Stomach (tissue), 9 donors: Measurements from ENCODE around the gene CLCN2. TPM values are rescaled to one million over a fixed set of nuclear protein-coding genes. Genes with fewer than 3 reads are reported as not detected.

Experiments
- DNase-seq, 2 donors: peaks; one replicate each; pipeline versions ENCODE4 v3.0.0 to v3.0.0-alpha.2; 2013 to 2019
- H3K27ac ChIP-seq, 5 donors: fragments of 200-600 bp in 4 of 5; sonication (generic) in 4 of 5; one replicate each; pipeline ENCODE4 v1.5.1; 2013 to 2019; ENCODE audit warnings: mild to moderate bottlenecking in 1 of 5, moderate library complexity in 1 of 5
- H3K27me3 ChIP-seq, 3 donors: fragments of 200-600 bp; sonication (generic); one replicate each; pipeline ENCODE4 v1.5.1; 2017 to 2019; ENCODE audit warnings: mixed run types in 1 of 3
- H3K36me3 ChIP-seq, 4 donors: fragments of 200-600 bp; sonication (generic); 1 replicate in 3 of 4; 2 replicates in 1 of 4; pipeline ENCODE4 v1.5.1; 2016 to 2019
- H3K4me1 ChIP-seq, 4 donors: fragments of 200-600 bp; sonication (generic); one replicate each; pipeline ENCODE4 v1.5.1; 2016 to 2019
- H3K4me3 ChIP-seq, 4 donors: fragments of 200-600 bp; sonication (generic) in 3 of 4; one replicate each; pipeline ENCODE4 v1.5.1; 2016 to 2019; ENCODE audit warnings: mild to moderate bottlenecking in 1 of 4
- H3K9me3 ChIP-seq, 4 donors: fragments of 200-600 bp; sonication (generic); one replicate each; pipeline ENCODE4 v1.5.1; 2016 to 2019
- EP300 ChIP-seq: sonication (generic); formaldehyde crosslinking; IDR thresholded peaks from one replicate; pipeline ENCODE4 v1.6.1; 2017; ENCODE audit warnings: antibody characterized with exemption
- POLR2A ChIP-seq, 4 donors: fragments of 450-650 bp; IDR thresholded peaks; one replicate each; pipeline ENCODE4 v1.6.1; 2016; ENCODE audit warnings: antibody characterized with exemption in 4 of 4, control low read depth in 2 of 4, mild to moderate bottlenecking in 1 of 4, moderate library complexity in 1 of 4
- POLR2AphosphoS5 ChIP-seq, 3 donors: sonication (generic); formaldehyde crosslinking; IDR thresholded peaks; one replicate each; pipeline ENCODE4 v1.6.1; 2016; ENCODE audit warnings: antibody characterized with exemption in 3 of 3
- WGBS, 5 donors: extraction: QIAGEN DNeasy Blood & Tissue Kit in 3 of 5; methylation state at CpG; one replicate each; pipeline versions ENCODE4 v1.1.5 to v1.1.7; 2013 to 2018; 5-methylcytosine and 5-hydroxymethylcytosine counted together
- intact Hi-C: fragments of 100-400 bp; cut with DNase I; formaldehyde crosslinking; loops from one replicate; pipeline ENCODE4 v1.15.1; 2023; ENCODE audit warnings: low total_unique reads
- polyA plus RNA-seq, 3 donors: library from polyadenylated mRNA; stranded (reverse); fragments of 200-250 nt; gene quantifications; one replicate each; pipeline ENCODE4 v1.2.3, GENCODE V29; 2013
- total RNA-seq, 5 donors: library from RNA; depleted of rRNA; stranded (reverse); fragments of >200 nt; gene quantifications; one replicate each; pipeline versions ENCODE4 v1.1.0 to v1.2.3, GENCODE V29; 2014 to 2016
- TF ChIP-seq, protein P1 (sequence below), 7 experiments: fragments of 450-650 bp in 4 of 7; fragments of 200-600 bp in 3 of 7; sonication (generic) in 3 of 7; IDR thresholded peaks; one replicate each; pipeline ENCODE4 v1.5.1; 2016 to 2019; ENCODE audit warnings: antibody characterized with exemption in 7 of 7, control low read depth in 2 of 7, mild to moderate bottlenecking in 1 of 7
- donor health status: healthy with polysubstance abuse.
- donor health status: Bipolar disorder and iron deficiency.
- donor health status: healthy.

The CLCN2 gene
- total and polyA plus RNA-seq, 8 donors, result 2.1 to 34.5 (median 5.1) TPM

DNA sequence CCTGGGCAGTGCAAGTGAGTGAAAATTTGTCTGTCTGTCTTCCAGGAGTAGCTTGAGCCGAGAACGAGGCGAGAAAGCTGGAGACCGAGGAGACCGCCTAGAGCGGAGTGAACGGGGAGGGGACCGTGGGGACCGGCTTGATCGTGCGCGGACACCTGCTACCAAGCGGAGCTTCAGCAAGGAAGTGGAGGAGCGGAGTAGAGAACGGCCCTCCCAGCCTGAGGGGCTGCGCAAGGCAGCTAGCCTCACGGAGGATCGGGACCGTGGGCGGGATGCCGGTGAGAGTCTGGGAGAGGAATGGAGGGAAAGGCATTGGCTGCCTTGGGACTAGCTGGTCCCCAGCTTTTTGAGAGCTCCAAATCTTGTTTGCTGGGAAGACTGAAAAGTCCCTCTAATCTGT is 34.2 kb downstream of the CLCN2 start:
- H3K27ac ChIP-seq, result no peak overlapping the region
- 92 to 96% (median 94%) methylated on average over 21 of the region's 21 CpGs for WGBS, 5 donors
- H3K27me3 ChIP-seq, result no peaks in the 10 kb centered on the region

GRCh38 chr3:184325715-184326369 is 35.6 kb downstream of the CLCN2 start:
- peaks cover 97 to 100% (median 100%) of the 10 kb centered on the region in 4 donors for H3K36me3 ChIP-seq
- 67 to 79% (median 71%) methylated on average over 6 of the region's 6 CpGs for WGBS, 5 donors
- peaks cover 8 to 17% (median 10%) of the 10 kb centered on the region in 4 donors for H3K4me1 ChIP-seq
- H3K27ac ChIP-seq, result no peak overlapping the region
- TF ChIP-seq EP300 (no peak), POLR2A (IDR thresholded peaks at IDR 0.05) (no peak), POLR2AphosphoS5 (IDR thresholded peaks at IDR 0.05) (no peak)
- TF ChIP-seq, protein P1, sequence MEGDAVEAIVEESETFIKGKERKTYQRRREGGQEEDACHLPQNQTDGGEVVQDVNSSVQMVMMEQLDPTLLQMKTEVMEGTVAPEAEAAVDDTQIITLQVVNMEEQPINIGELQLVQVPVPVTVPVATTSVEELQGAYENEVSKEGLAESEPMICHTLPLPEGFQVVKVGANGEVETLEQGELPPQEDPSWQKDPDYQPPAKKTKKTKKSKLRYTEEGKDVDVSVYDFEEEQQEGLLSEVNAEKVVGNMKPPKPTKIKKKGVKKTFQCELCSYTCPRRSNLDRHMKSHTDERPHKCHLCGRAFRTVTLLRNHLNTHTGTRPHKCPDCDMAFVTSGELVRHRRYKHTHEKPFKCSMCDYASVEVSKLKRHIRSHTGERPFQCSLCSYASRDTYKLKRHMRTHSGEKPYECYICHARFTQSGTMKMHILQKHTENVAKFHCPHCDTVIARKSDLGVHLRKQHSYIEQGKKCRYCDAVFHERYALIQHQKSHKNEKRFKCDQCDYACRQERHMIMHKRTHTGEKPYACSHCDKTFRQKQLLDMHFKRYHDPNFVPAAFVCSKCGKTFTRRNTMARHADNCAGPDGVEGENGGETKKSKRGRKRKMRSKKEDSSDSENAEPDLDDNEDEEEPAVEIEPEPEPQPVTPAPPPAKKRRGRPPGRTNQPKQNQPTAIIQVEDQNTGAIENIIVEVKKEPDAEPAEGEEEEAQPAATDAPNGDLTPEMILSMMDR (IDR thresholded peaks at IDR 0.05), result no peak
- no peak for DNase-seq
- no peaks in the 10 kb centered on the region for H3K27me3 ChIP-seq
- intact Hi-C loops, result no loop called here
- no peak overlapping the region for H3K4me3 ChIP-seq
- no peaks in the 10 kb centered on the region for H3K9me3 ChIP-seq

More for the DNA sequence above, 34.2 kb downstream of the CLCN2 start:
- intact Hi-C loops, result no loop called here
- peaks cover 0 to 17% (median 0%) of the 10 kb centered on the region in 4 donors for H3K4me1 ChIP-seq
- TF ChIP-seq, protein P1 (IDR thresholded peaks at IDR 0.05), result no peak
- TF ChIP-seq POLR2AphosphoS5 (IDR thresholded peaks at IDR 0.05), result no peak
- no peak for TF ChIP-seq POLR2A (IDR thresholded peaks at IDR 0.05)
- no peak for TF ChIP-seq EP300
- H3K36me3 ChIP-seq, result peaks cover 97 to 100% (median 100%) of the 10 kb centered on the region in 4 donors
- DNase-seq, result no peak
- H3K4me3 ChIP-seq, result no peak overlapping the region
- no peaks in the 10 kb centered on the region for H3K9me3 ChIP-seq

- intact Hi-C loops, result no loop called here
- H3K36me3 ChIP-seq, result peaks cover 98 to 100% (median 100%) of the 10 kb centered on the region in 4 donors
- no peaks in the 10 kb centered on the region for H3K27me3 ChIP-seq
- no peaks in the 10 kb centered on the region for H3K9me3 ChIP-seq
- H3K4me1 ChIP-seq, result peaks cover 13 to 23% (median 16%) of the 10 kb centered on the region in 4 donors
- H3K4me3 ChIP-seq, result no peak overlapping the region
- no peak overlapping the region for H3K27ac ChIP-seq
- TF ChIP-seq POLR2AphosphoS5 (IDR thresholded peaks at IDR 0.05) (no peak), POLR2A (IDR thresholded peaks at IDR 0.05) (no peak), EP300 (no peak)
- TF ChIP-seq, protein P1 (IDR thresholded peaks at IDR 0.05), result no peak
- DNase-seq, result no peak
- 88 to 92% (median 90%) methylated on average over 13 of the region's 13 CpGs for WGBS, 5 donors
These were observed 36.1 kb downstream of the CLCN2 start for GRCh38 chr3:184325269-184325668.

DNA sequence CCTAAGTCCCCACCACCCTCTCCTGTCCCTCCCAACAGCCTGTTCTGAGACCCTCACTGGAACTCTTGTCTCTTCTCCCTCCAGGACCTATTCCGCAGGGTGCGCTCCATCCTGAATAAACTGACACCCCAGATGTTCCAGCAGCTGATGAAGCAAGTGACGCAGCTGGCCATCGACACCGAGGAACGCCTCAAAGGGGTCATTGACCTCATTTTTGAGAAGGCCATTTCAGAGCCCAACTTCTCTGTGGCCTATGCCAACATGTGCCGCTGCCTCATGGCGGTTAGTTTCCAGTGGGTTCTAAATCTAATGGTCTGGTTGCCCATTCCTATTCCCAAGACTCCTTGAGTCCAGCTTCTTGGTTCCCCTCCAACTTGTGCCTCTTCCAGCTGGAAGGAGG is 37.7 kb downstream of the CLCN2 start:
- H3K9me3 ChIP-seq, result no peaks in the 10 kb centered on the region
- no peak for DNase-seq
- intact Hi-C loops, result no loop called here
- peaks cover 27 to 38% (median 31%) of the 10 kb centered on the region in 4 donors for H3K4me1 ChIP-seq
- TF ChIP-seq, protein P1 (IDR thresholded peaks at IDR 0.05), result no peak
- TF ChIP-seq POLR2A (IDR thresholded peaks at IDR 0.05) (no peak), EP300 (no peak), POLR2AphosphoS5 (IDR thresholded peaks at IDR 0.05) (no peak)
- peaks cover 85 to 96% (median 87%) of the 10 kb centered on the region in 4 donors for H3K36me3 ChIP-seq
- peak overlapping the region in 2 of 5 donors; percentile 18 to 27 for H3K27ac ChIP-seq
- H3K4me3 ChIP-seq, result no peak overlapping the region
- WGBS, 5 donors, result 83 to 90% (median 85%) methylated on average over 8 of the region's 8 CpGs
- no peaks in the 10 kb centered on the region for H3K27me3 ChIP-seq
